SH-SY5Y (cell line): ENCODE data around the gene SIK2.

Source experiments
- GATA2 ChIP-seq: IDR thresholded peaks from 2 replicates; pipeline ENCODE4 v1.6.1; 2011; ENCODE audit warnings: mild to moderate bottlenecking, low read depth, low read length
- GATA3 ChIP-seq: IDR thresholded peaks from 2 replicates; pipeline ENCODE4 v1.6.1; 2011; ENCODE audit warnings: low read depth, mild to moderate bottlenecking, low read length, moderate library complexity

DNA sequence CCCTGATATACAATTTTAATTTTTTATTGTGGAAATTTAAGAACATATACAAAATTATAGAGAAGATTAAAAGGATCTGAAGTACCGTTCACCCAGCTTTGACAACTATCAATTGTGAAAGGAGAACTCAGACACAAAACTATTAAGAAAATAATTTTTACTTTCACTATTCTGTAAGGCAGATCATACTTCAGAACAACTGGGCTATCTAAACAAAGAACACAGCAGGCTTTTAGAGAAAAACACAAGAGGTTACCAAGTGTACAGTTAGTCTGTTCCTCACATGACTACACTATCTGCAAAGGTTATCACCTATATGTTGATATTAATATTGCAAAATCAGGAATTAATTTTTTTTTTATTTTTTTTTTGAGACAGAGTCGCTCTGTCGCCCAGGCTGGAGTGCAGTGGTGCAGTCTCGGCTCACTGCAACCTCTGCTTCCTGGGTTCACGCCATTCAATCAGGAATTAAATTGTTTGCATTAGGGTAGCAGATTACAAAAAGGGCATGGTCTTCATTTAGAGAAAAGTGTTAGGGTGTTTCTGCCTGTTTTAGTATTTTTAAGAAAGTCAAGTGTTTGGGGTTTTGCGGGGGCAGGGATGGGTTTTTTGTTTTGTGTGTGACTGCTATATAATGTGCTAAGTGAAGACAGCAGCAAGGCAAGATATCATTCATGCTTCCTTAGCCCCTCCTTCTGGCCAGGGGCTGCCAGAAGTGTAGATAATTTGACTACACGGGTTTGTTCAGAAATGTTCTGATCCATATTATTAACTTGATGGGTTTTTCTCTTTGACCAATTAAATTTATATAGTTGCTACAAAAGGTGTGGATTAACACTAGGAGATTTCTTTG lies 27.6 kb upstream of the SIK2 start:
- TF ChIP-seq GATA2 = no peak
- no peak for TF ChIP-seq GATA3
